ENCODE data around the gene RXRB.

The RXRB gene

DNA sequence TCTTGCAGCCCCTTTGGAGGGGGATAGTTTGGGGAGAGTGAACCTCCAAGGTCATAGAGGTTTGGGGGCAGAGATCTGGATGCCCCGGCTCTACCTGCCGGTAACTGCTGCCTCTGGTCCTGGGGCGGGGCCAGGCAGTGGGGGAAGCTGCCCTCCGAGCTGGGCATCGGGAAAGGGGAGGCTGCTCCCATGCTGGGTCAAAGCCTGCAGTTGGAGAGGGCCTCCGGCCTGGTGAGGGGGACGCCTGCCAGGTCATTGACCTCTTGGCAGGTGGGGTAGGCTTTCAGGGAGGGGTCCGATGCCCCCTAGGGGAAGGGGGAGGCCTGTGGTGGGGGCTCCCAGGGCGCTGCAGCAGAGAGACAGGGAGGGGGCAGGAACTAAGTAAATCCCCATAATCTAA is 15.3 kb downstream of the RXRB start:
- Histone ChIP-seq H3K9me3 (ENCODE audit: insufficient read depth, low read depth, low read length) (no peaks in the 10 kb centered on the region), H3K79me2 (ENCODE audit: insufficient read depth, low read length) (no peaks in the 10 kb centered on the region), H3K27me3 (ENCODE audit: insufficient read depth, low read length, poor library complexity, severe bottlenecking) (peaks cover 69% of the 10 kb centered on the region), H3K36me3 (ENCODE audit: insufficient read depth, low read length) (no peaks in the 10 kb centered on the region), H4K20me1 (ENCODE audit: insufficient read depth, low read length, poor library complexity, severe bottlenecking) (no peaks in the 10 kb centered on the region), H3K9ac (ENCODE audit: low read depth, low read length, poor library complexity, severe bottlenecking) (no peak overlapping the region), H3K4me1 (ENCODE audit: insufficient read depth, low read length, poor library complexity, severe bottlenecking) (peaks cover 17% of the 10 kb centered on the region), H2AFZ (ENCODE audit: low read length) (no peak overlapping the region), H3K4me3 (ENCODE audit: low read length, poor library complexity, severe bottlenecking) (no peak overlapping the region), H3K9me2 (replicated peaks; ENCODE audit: low read depth, low read length) (no peaks in the 10 kb centered on the region), H3K4me2 (ENCODE audit: low read depth, low read length, poor library complexity, severe bottlenecking) (no peak overlapping the region), H3F3A (ENCODE audit: low read depth) (no peaks in the 10 kb centered on the region)
- no peak for TF ChIP-seq EZH2phosphoT487 (IDR thresholded peaks at IDR 0.05; ENCODE audit: borderline replicate concordance)
- TF ChIP-seq, protein P1, sequence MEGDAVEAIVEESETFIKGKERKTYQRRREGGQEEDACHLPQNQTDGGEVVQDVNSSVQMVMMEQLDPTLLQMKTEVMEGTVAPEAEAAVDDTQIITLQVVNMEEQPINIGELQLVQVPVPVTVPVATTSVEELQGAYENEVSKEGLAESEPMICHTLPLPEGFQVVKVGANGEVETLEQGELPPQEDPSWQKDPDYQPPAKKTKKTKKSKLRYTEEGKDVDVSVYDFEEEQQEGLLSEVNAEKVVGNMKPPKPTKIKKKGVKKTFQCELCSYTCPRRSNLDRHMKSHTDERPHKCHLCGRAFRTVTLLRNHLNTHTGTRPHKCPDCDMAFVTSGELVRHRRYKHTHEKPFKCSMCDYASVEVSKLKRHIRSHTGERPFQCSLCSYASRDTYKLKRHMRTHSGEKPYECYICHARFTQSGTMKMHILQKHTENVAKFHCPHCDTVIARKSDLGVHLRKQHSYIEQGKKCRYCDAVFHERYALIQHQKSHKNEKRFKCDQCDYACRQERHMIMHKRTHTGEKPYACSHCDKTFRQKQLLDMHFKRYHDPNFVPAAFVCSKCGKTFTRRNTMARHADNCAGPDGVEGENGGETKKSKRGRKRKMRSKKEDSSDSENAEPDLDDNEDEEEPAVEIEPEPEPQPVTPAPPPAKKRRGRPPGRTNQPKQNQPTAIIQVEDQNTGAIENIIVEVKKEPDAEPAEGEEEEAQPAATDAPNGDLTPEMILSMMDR (conservative IDR thresholded peaks at IDR 0.05; ENCODE audit: low read length): no peak

DNA sequence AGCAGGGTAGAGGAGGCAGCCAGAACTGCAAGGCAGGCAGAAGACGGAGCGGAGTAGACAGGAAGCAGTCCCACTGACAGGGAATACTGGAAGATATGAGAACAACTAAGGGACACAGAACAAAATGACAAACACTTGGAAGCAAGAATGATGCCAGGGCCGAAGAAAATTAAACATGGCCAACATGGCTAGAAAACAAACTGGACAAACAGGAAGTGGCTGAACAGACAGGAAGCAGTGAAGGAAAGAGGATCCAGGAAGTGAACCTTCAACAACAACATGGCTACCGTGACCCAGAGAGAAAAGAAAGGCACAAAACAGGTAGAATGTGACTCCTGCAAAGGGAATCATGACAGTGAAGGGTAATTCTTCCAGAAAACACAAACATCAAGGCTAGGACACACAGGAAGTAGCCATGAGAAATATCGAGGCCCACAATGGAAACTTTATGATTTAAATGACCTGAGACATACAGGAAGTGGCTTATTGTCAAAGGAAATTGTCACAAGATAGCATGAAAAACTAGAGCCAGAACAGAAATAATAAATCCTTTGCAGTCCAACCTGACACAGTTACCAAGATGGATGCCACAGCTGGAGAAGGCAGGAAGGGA is 17.3 kb downstream of the RXRB start:
- peak overlapping the region; percentile 56 for H3K4me2 ChIP-seq (ENCODE audit: low read depth, low read length, poor library complexity, severe bottlenecking)
- H3K79me2 ChIP-seq (ENCODE audit: insufficient read depth, low read length): no peaks in the 10 kb centered on the region
- peak overlapping the region; percentile 50 for H3K4me3 ChIP-seq (ENCODE audit: low read length, poor library complexity, severe bottlenecking)
- no peaks in the 10 kb centered on the region for H3K9me2 ChIP-seq (replicated peaks; ENCODE audit: low read depth, low read length)
- H2AFZ ChIP-seq (ENCODE audit: low read length): peak overlapping the region; percentile 96
- peaks cover 82% of the 10 kb centered on the region for H3K27me3 ChIP-seq (ENCODE audit: insufficient read depth, low read length, poor library complexity, severe bottlenecking)
- H4K20me1 ChIP-seq (ENCODE audit: insufficient read depth, low read length, poor library complexity, severe bottlenecking): no peaks in the 10 kb centered on the region
- H3K9ac ChIP-seq (ENCODE audit: low read depth, low read length, poor library complexity, severe bottlenecking): no peak overlapping the region
- H3K4me1 ChIP-seq (ENCODE audit: insufficient read depth, low read length, poor library complexity, severe bottlenecking): peaks cover 17% of the 10 kb centered on the region
- no peaks in the 10 kb centered on the region for H3K9me3 ChIP-seq (ENCODE audit: insufficient read depth, low read depth, low read length)
- TF ChIP-seq EZH2phosphoT487 (IDR thresholded peaks at IDR 0.05; ENCODE audit: borderline replicate concordance): no peak
- TF ChIP-seq, protein P1 (conservative IDR thresholded peaks at IDR 0.05; ENCODE audit: low read length): no peak
- H3F3A ChIP-seq (ENCODE audit: low read depth): no peaks in the 10 kb centered on the region
- no peaks in the 10 kb centered on the region for H3K36me3 ChIP-seq (ENCODE audit: insufficient read depth, low read length)

DNA sequence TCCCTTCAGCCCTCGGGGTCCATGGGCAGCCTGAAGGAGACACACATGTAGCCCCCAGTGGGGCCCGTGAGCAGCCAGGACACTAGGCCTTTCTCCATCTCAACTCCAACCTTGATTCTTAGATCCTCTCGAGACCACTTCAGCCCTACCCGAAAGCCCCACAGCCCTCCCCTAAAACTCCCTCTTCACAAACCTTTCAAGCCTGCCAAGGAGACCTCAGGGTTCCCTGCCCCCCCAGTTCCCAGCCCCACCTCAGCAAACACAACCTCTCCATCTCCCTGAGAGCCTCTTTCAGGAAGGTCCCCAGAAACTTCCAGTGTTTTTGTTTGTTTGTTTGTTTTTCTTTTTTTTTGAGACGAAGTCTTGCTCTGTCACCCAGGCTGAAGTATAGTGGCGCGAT is 19.3 kb downstream of the RXRB start:
- Histone ChIP-seq H3K4me2 (ENCODE audit: low read depth, low read length, poor library complexity, severe bottlenecking) (no peak overlapping the region), H3K36me3 (ENCODE audit: insufficient read depth, low read length) (no peaks in the 10 kb centered on the region), H3K4me3 (ENCODE audit: low read length, poor library complexity, severe bottlenecking) (no peak overlapping the region), H3K4me1 (ENCODE audit: insufficient read depth, low read length, poor library complexity, severe bottlenecking) (peaks cover 17% of the 10 kb centered on the region), H3K9me2 (replicated peaks; ENCODE audit: low read depth, low read length) (no peaks in the 10 kb centered on the region), H2AFZ (ENCODE audit: low read length) (no peak overlapping the region), H3K9ac (ENCODE audit: low read depth, low read length, poor library complexity, severe bottlenecking) (no peak overlapping the region), H3K9me3 (ENCODE audit: insufficient read depth, low read depth, low read length) (no peaks in the 10 kb centered on the region), H3K79me2 (ENCODE audit: insufficient read depth, low read length) (no peaks in the 10 kb centered on the region), H4K20me1 (ENCODE audit: insufficient read depth, low read length, poor library complexity, severe bottlenecking) (no peaks in the 10 kb centered on the region), H3K27me3 (ENCODE audit: insufficient read depth, low read length, poor library complexity, severe bottlenecking) (peaks cover 70% of the 10 kb centered on the region), H3F3A (ENCODE audit: low read depth) (no peaks in the 10 kb centered on the region)
- TF ChIP-seq, protein P1 (conservative IDR thresholded peaks at IDR 0.05; ENCODE audit: low read length): no peak
- no peak for TF ChIP-seq EZH2phosphoT487 (IDR thresholded peaks at IDR 0.05; ENCODE audit: borderline replicate concordance)
